SW 1271 (cell line): Measurements from ENCODE around the gene EVA1C.

Experiments used
- DNase-seq, 2 experiments: peaks; one replicate each; lab custom pipeline; 2025; lab: John Stamatoyannopoulos, UW

EVA1C gene

GRCh38 chr21:32562426-32562825, 149.9 kb downstream of the EVA1C start:
- DNase-seq: no peak

- no peak for DNase-seq
Observed at GRCh38 chr21:32562915-32563314, 150.4 kb downstream of the EVA1C start.
